Effector memory CD8-positive, alpha-beta T cell (primary cell): ENCODE data around the gene HS6ST2.
"Not testable (repeated sequence)": the region's sequence is repeated elsewhere in the genome, so short reads cannot be mapped to it uniquely, and the experiment has no call there.

Experiments used
- ATAC-seq: fragments of 150-1000 bp; cut with Tn5 transposase; replicated peaks from 2 replicates; pipeline ENCODE4 v1.10.0; 2021; ENCODE audit warnings: mild to moderate bottlenecking, moderate library complexity
- DNase-seq, 3 experiments: peaks; one replicate each; pipeline ENCODE4 v3.0.0; 2021
- H3K27ac Mint-ChIP-seq, 2 donors: one replicate each; pipeline ENCODE4 v1.8.0; 2022; ENCODE audit warnings: mild to moderate bottlenecking in 2 of 2, mixed read lengths in 2 of 2, moderate library complexity in 2 of 2
- H3K27me3 Mint-ChIP-seq, 2 donors: one replicate each; pipeline ENCODE4 v1.8.0; 2022; ENCODE audit warnings: mixed read lengths in 2 of 2
- H3K36me3 Mint-ChIP-seq: one replicate; pipeline ENCODE4 v1.8.0; 2022; ENCODE audit warnings: mild to moderate bottlenecking, moderate library complexity, mixed read lengths; ENCODE audit not compliant: insufficient read depth
- H3K4me1 Mint-ChIP-seq, 2 donors: one replicate each; pipeline ENCODE4 v1.8.0; 2022; ENCODE audit warnings: low read depth in 2 of 2, mixed read lengths in 2 of 2
- H3K4me3 Mint-ChIP-seq, 2 donors: one replicate each; pipeline ENCODE4 v1.8.0; 2022; ENCODE audit warnings: mild to moderate bottlenecking in 2 of 2, mixed read lengths in 2 of 2, moderate library complexity in 2 of 2
- H3K9me3 Mint-ChIP-seq, 2 donors: one replicate each; pipeline ENCODE4 v1.8.0; 2022; ENCODE audit warnings: mixed read lengths in 2 of 2
- total RNA-seq, 9 experiments: gene quantifications; one replicate each; lab custom pipeline; 2026; lab: John Stamatoyannopoulos, UW

HS6ST2 gene
- 0 to 4.5 (median 0.10) reads per million in 9 experiments for total RNA-seq

GRCh38 chrX:132958091-132958703 is at the start of gene HS6ST2:
Gene HS6ST2, minus strand, starts transcription at chrX:132958629.
- no peak for ATAC-seq

GRCh38 chrX:133007458-133007857 is 49.0 kb upstream of the HS6ST2 start:
- H3K4me3 Mint-ChIP-seq = no peak overlapping the region
- no peaks in the 10 kb centered on the region for H3K36me3 Mint-ChIP-seq
- no peaks in the 10 kb centered on the region for H3K4me1 Mint-ChIP-seq
- H3K9me3 Mint-ChIP-seq = peaks cover 0 to 3% of the 10 kb centered on the region in 2 donors
- no peak overlapping the region for H3K27ac Mint-ChIP-seq
- H3K27me3 Mint-ChIP-seq = no peaks in the 10 kb centered on the region
- ATAC-seq (no peak), DNase-seq (no peak)

More at GRCh38 chrX:132958091-132958703, at the start of gene HS6ST2:
- Mint-ChIP-seq H3K36me3 (no peaks in the 10 kb centered on the region), H3K4me1 (peaks cover 3 to 5% of the 10 kb centered on the region in 2 donors), H3K9me3 (no peaks in the 10 kb centered on the region), H3K27ac (peak within 1 kb of the TSS in 1 of 2 donors; percentile 44), H3K27me3 (peaks cover 11 to 26% of the 10 kb centered on the region in 2 donors), H3K4me3 (peak within 1 kb of the TSS; percentile 60 to 67)
- DNase-seq = no peak

- no peak overlapping the region for H3K27ac Mint-ChIP-seq
- H3K36me3 Mint-ChIP-seq = no peaks in the 10 kb centered on the region
- no peaks in the 10 kb centered on the region for H3K4me1 Mint-ChIP-seq
- ATAC-seq (no peak), DNase-seq (no peak)
- H3K9me3 Mint-ChIP-seq = peaks cover 0 to 3% of the 10 kb centered on the region in 2 donors
- no peaks in the 10 kb centered on the region for H3K27me3 Mint-ChIP-seq
- H3K4me3 Mint-ChIP-seq = no peak overlapping the region
Measured at GRCh38 chrX:133005616-133006015, 47.2 kb upstream of the HS6ST2 start.

DNA sequence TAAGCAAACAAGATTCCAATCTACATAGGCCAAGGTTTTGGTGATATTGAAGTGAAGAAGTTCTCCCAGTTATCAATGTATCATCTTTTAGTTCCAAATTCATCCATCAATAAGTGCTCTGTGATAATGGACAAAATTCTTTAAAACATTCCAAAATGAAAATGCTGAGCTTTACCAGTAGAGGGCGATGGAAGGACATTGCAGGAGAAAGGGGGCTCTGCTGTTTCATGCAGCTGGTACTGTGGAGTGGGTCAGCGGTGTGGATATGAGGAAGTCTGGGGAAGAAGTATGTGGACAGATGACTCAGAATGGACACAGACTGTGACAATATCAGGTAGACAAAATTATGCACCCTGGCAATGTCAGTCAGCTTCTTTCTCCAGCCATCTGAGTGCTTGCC is 46.6 kb upstream of the HS6ST2 start:
- H3K36me3 Mint-ChIP-seq = no peaks in the 10 kb centered on the region
- no peak for DNase-seq
- H3K27me3 Mint-ChIP-seq = no peaks in the 10 kb centered on the region
- peaks cover 0 to 3% of the 10 kb centered on the region in 2 donors for H3K9me3 Mint-ChIP-seq
- ATAC-seq = no peak
- no peak overlapping the region for H3K4me3 Mint-ChIP-seq
- no peak overlapping the region for H3K27ac Mint-ChIP-seq
- no peaks in the 10 kb centered on the region for H3K4me1 Mint-ChIP-seq

DNA sequence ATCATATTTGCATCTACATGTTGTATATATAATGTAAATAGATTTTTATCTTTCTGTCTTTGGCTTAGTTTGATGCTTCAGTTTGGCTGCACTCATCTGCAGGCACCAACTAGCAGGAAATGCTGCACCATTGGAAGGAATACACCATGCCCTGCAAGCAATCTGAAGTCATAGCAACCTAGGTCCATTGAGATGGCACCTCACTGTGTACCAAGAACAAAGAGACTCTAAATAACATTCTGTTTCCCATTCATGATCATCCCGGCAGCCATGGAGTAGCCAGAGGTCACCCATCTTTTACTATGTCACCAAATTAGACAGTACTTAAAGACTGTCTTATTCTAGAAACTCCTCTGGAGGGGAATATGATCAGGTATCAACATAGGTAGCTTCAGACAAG is 40.8 kb upstream of the HS6ST2 start:
- no peak for DNase-seq
- Mint-ChIP-seq H3K9me3 (no peaks in the 10 kb centered on the region), H3K27ac (no peak overlapping the region), H3K36me3 (no peaks in the 10 kb centered on the region), H3K4me3 (no peak overlapping the region), H3K27me3 (peaks cover 0 to 6% of the 10 kb centered on the region in 2 donors), H3K4me1 (no peaks in the 10 kb centered on the region)
- no peak for ATAC-seq

GRCh38 chrX:132990835-132991234 is 32.4 kb upstream of the HS6ST2 start:
- H3K36me3 Mint-ChIP-seq = no peaks in the 10 kb centered on the region
- H3K27ac Mint-ChIP-seq = no peak overlapping the region
- no peak overlapping the region for H3K4me3 Mint-ChIP-seq
- no peaks in the 10 kb centered on the region for H3K27me3 Mint-ChIP-seq
- H3K4me1 Mint-ChIP-seq = no peaks in the 10 kb centered on the region
- ATAC-seq (no peak), DNase-seq (no peak)
- no peaks in the 10 kb centered on the region for H3K9me3 Mint-ChIP-seq

DNA sequence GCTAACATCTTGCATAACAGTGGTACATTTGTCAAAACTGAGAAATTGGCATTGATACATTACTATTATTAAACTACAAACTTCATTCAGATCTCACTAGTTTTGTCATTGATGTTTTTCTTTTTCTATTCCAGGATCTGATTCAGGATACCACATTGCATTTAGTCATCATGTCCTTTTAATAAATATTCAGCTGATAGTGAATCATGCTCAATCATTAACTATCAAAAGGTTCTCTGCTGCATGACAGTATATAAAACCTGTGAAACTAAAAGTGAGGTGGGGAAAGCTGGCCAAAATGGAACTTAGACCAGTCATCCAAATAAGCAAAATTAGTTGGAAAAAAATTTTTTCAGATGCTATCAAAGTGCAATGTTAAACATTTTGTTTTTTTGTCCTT is 28.1 kb upstream of the HS6ST2 start:
- no peak overlapping the region for H3K27ac Mint-ChIP-seq
- no peak for ATAC-seq
- peaks cover 12 to 14% of the 10 kb centered on the region in 2 donors for H3K27me3 Mint-ChIP-seq
- no peaks in the 10 kb centered on the region for H3K9me3 Mint-ChIP-seq
- H3K4me1 Mint-ChIP-seq = no peaks in the 10 kb centered on the region
- H3K4me3 Mint-ChIP-seq = no peak overlapping the region
- no peak for DNase-seq
- no peaks in the 10 kb centered on the region for H3K36me3 Mint-ChIP-seq

- Mint-ChIP-seq H3K4me3 (no peak overlapping the region), H3K36me3 (no peaks in the 10 kb centered on the region), H3K4me1 (no peaks in the 10 kb centered on the region), H3K27me3 (peaks cover 12 to 14% of the 10 kb centered on the region in 2 donors), H3K27ac (no peak overlapping the region), H3K9me3 (no peaks in the 10 kb centered on the region)
- no peak for ATAC-seq
- DNase-seq = no peak
Measured at GRCh38 chrX:132984058-132984650, 25.7 kb upstream of the HS6ST2 start.

GRCh38 chrX:132983496-132983895 is 25.1 kb upstream of the HS6ST2 start:
- ATAC-seq = no peak
- Mint-ChIP-seq H3K36me3 (no peaks in the 10 kb centered on the region), H3K9me3 (no peaks in the 10 kb centered on the region), H3K4me1 (no peaks in the 10 kb centered on the region), H3K27ac (no peak overlapping the region), H3K4me3 (no peak overlapping the region), H3K27me3 (peaks cover 12 to 14% of the 10 kb centered on the region in 2 donors)
- no peak for DNase-seq

DNA sequence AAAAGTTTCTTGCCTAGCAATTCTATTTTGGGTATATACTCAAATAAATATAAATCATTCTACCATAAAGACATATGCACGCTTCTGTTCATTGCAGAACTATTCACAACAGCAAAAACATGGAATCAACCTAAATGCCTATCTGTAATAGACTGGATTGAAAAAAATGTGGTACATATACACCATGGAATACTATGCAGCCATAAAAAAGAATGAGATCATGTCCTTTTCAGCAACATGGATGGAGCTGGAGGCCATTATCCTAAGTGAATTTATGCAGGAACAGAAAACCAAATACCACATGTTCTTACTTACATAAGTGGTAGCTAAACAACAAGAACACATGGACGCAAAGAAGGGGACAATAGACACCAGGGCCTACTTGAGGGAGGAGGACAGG is 21.6 kb upstream of the HS6ST2 start:
- H3K4me1 Mint-ChIP-seq, H3K9me3 Mint-ChIP-seq, H3K4me3 Mint-ChIP-seq, ATAC-seq, H3K27ac Mint-ChIP-seq, H3K36me3 Mint-ChIP-seq, DNase-seq: not testable (repeated sequence)
- peaks cover 12% of the 10 kb centered on the region in 2 donors for H3K27me3 Mint-ChIP-seq

DNA sequence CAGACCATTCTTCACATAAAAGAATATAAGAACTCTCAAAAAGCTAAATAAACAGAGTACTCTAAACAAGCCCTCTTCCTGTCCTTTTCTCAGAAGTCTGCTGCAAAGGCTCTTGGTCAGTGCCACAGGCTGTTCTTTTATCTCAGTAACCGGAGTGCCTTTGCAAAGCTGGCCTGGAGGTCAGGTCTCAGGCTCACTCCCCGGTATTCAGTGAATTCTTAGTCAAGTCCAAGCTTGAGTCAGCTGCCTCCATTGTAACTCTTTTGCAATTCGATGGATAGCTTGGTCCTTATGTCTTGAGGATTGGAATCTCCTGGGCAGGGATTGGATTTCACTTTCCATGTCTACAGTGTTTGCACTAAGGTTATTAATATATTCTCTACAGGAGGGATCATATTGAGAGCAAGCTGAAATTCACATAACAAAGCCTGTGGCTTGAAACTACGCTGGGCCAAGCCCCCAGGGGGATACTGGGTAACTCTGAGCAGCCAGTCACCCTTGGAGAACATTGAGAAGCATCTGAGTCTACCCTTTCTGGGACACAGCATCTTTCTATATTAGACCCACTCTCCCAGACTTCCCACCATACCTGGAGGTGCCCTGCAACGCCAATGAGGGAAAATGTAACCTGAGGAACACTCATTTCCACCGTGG is 10.0 kb upstream of the HS6ST2 start:
- ATAC-seq (no peak), DNase-seq (no peak)
- Mint-ChIP-seq H3K27me3 (peaks cover 4 to 19% of the 10 kb centered on the region in 2 donors), H3K4me1 (no peaks in the 10 kb centered on the region), H3K9me3 (no peaks in the 10 kb centered on the region), H3K36me3 (no peaks in the 10 kb centered on the region), H3K27ac (no peak overlapping the region), H3K4me3 (no peak overlapping the region)

- ATAC-seq = no peak
- Mint-ChIP-seq H3K27ac (no peak overlapping the region), H3K4me3 (no peak overlapping the region)
Measured at GRCh38 chrX:132967049-132967448, 8.6 kb upstream of the HS6ST2 start.

DNA sequence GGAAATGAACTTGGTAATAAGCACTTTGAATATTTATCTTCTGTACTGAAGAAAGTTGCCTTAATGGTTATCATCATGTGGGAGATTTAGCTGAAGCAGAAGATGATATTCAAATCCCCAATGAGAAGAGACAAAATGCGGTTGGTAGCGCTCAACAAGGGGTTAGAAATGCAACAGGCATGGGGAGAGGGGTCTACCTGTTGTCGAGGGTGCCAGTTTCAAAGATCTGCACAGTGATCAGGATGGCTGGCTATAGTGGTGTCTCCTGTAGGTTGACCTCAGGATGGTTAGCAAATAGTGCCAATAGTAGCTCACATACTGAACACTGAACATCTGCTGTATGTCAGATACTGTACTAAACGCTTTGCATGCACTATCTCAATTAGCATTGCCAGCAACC is 7.0 kb upstream of the HS6ST2 start:
- Mint-ChIP-seq H3K4me1 (no peaks in the 10 kb centered on the region), H3K36me3 (no peaks in the 10 kb centered on the region), H3K27me3 (peaks cover 4 to 19% of the 10 kb centered on the region in 2 donors), H3K9me3 (no peaks in the 10 kb centered on the region), H3K27ac (no peak overlapping the region), H3K4me3 (no peak overlapping the region)
- DNase-seq (no peak), ATAC-seq (no peak)

More at GRCh38 chrX:132967049-132967448, 8.6 kb upstream of the HS6ST2 start:
- DNase-seq = no peak
- Mint-ChIP-seq H3K9me3 (no peaks in the 10 kb centered on the region), H3K4me1 (no peaks in the 10 kb centered on the region), H3K36me3 (no peaks in the 10 kb centered on the region), H3K27me3 (peaks cover 4 to 19% of the 10 kb centered on the region in 2 donors)

- DNase-seq (no peak), ATAC-seq (no peak)
- peaks cover 11 to 17% of the 10 kb centered on the region in 2 donors for H3K27me3 Mint-ChIP-seq
- no peaks in the 10 kb centered on the region for H3K9me3 Mint-ChIP-seq
- H3K4me1 Mint-ChIP-seq = no peaks in the 10 kb centered on the region
- H3K36me3 Mint-ChIP-seq = no peaks in the 10 kb centered on the region
- H3K27ac Mint-ChIP-seq = no peak overlapping the region
- no peak overlapping the region for H3K4me3 Mint-ChIP-seq
Measured at GRCh38 chrX:132961511-132961910, 3.1 kb upstream of the HS6ST2 start.
